GM23338 (cell line): ENCODE results near the gene PPME1.

Experiments
- CREB1 ChIP-seq: fragments of 250-450 bp; sonication (Bioruptor Pico); IDR thresholded peaks from 2 replicates; pipeline ENCODE4 v1.5.0; 2020; ENCODE audit warnings: low read depth, mild to moderate bottlenecking, moderate library complexity
- EZH2 ChIP-seq: fragments of 200-600 bp; sonication (generic); IDR thresholded peaks from one replicate; pipeline ENCODE4 v1.8.0; 2017; ENCODE audit warnings: antibody characterized with exemption, mild to moderate bottlenecking, low read depth; ENCODE audit not compliant: unreplicated experiment
- EZH2phosphoT487 ChIP-seq: fragments of 200-600 bp; sonication (generic); IDR thresholded peaks from one replicate; pipeline ENCODE4 v1.8.1; 2018; ENCODE audit warnings: antibody characterized with exemption; ENCODE audit not compliant: unreplicated experiment
- JUNB ChIP-seq: IDR thresholded peaks from one replicate; pipeline ENCODE4 v1.6.1; 2016; ENCODE audit warnings: antibody characterized with exemption; ENCODE audit not compliant: unreplicated experiment
- POLR2AphosphoS5 ChIP-seq: IDR thresholded peaks from 2 replicates; pipeline ENCODE4 v1.6.1; 2016; ENCODE audit warnings: antibody characterized with exemption, low read depth
- STAT1 ChIP-seq: IDR thresholded peaks from one replicate; pipeline ENCODE4 v1.6.1; 2016; ENCODE audit warnings: antibody characterized with exemption; ENCODE audit not compliant: unreplicated experiment
- ZNF331 ChIP-seq: fragments of 250-450 bp; sonication (Bioruptor Pico); IDR thresholded peaks from 2 replicates; pipeline ENCODE4 v1.5.0; 2020; ENCODE audit warnings: low read depth, mild to moderate bottlenecking, moderate library complexity
- TF ChIP-seq, protein P1 (sequence below): IDR thresholded peaks from one replicate; pipeline ENCODE4 v1.6.1; 2018; ENCODE audit warnings: antibody characterized with exemption; ENCODE audit not compliant: unreplicated experiment
- TF ChIP-seq, protein P2 (sequence below), 2 experiments: fragments of 200-600 bp in 1 of 2; sonication (generic) in 1 of 2; conservative IDR thresholded peaks; 2 replicates each; pipeline versions ENCODE4 v1.5.1 to v1.6.1; 2016 to 2017; ENCODE audit warnings: antibody characterized with exemption in 2 of 2, low read depth in 2 of 2, mild to moderate bottlenecking in 2 of 2, moderate library complexity in 1 of 2
- TF ChIP-seq, protein P3 (sequence below): fragments of 250-450 bp; sonication (Bioruptor Pico); IDR thresholded peaks from 2 replicates; pipeline ENCODE4 v1.5.0; 2020; ENCODE audit warnings: mild to moderate bottlenecking, moderate library complexity

DNA sequence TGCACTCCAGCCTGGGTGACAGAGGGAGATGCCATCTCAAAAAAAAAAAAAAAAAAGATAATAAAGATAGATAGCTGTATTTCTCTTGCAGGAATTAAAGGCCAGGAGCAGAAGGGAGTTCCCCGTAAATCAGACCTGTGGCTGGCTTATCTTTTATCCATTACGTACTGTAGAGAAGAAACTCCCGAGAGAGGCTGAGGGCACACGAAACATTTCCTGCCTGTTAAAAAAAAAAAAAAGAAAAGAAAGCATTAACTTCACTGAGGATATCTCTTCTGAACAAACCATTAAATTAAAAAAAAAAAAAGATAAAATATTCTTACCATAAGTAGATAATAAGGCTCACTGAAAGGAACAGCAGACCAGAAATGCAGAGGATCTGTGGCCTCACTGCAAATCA is 117.8 kb downstream of the PPME1 start:
- TF ChIP-seq, protein P1, sequence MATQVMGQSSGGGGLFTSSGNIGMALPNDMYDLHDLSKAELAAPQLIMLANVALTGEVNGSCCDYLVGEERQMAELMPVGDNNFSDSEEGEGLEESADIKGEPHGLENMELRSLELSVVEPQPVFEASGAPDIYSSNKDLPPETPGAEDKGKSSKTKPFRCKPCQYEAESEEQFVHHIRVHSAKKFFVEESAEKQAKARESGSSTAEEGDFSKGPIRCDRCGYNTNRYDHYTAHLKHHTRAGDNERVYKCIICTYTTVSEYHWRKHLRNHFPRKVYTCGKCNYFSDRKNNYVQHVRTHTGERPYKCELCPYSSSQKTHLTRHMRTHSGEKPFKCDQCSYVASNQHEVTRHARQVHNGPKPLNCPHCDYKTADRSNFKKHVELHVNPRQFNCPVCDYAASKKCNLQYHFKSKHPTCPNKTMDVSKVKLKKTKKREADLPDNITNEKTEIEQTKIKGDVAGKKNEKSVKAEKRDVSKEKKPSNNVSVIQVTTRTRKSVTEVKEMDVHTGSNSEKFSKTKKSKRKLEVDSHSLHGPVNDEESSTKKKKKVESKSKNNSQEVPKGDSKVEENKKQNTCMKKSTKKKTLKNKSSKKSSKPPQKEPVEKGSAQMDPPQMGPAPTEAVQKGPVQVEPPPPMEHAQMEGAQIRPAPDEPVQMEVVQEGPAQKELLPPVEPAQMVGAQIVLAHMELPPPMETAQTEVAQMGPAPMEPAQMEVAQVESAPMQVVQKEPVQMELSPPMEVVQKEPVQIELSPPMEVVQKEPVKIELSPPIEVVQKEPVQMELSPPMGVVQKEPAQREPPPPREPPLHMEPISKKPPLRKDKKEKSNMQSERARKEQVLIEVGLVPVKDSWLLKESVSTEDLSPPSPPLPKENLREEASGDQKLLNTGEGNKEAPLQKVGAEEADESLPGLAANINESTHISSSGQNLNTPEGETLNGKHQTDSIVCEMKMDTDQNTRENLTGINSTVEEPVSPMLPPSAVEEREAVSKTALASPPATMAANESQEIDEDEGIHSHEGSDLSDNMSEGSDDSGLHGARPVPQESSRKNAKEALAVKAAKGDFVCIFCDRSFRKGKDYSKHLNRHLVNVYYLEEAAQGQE, result no peak
- TF ChIP-seq EZH2 (no peak), CREB1 (no peak), EZH2phosphoT487 (no peak), POLR2AphosphoS5 (no peak), JUNB (no peak), STAT1 (no peak), ZNF331 (no peak)
- TF ChIP-seq, protein P2, sequence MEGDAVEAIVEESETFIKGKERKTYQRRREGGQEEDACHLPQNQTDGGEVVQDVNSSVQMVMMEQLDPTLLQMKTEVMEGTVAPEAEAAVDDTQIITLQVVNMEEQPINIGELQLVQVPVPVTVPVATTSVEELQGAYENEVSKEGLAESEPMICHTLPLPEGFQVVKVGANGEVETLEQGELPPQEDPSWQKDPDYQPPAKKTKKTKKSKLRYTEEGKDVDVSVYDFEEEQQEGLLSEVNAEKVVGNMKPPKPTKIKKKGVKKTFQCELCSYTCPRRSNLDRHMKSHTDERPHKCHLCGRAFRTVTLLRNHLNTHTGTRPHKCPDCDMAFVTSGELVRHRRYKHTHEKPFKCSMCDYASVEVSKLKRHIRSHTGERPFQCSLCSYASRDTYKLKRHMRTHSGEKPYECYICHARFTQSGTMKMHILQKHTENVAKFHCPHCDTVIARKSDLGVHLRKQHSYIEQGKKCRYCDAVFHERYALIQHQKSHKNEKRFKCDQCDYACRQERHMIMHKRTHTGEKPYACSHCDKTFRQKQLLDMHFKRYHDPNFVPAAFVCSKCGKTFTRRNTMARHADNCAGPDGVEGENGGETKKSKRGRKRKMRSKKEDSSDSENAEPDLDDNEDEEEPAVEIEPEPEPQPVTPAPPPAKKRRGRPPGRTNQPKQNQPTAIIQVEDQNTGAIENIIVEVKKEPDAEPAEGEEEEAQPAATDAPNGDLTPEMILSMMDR (conservative IDR thresholded peaks at IDR 0.05; ENCODE audit: low read depth in 2 of 2), result no peak
- TF ChIP-seq, protein P3, sequence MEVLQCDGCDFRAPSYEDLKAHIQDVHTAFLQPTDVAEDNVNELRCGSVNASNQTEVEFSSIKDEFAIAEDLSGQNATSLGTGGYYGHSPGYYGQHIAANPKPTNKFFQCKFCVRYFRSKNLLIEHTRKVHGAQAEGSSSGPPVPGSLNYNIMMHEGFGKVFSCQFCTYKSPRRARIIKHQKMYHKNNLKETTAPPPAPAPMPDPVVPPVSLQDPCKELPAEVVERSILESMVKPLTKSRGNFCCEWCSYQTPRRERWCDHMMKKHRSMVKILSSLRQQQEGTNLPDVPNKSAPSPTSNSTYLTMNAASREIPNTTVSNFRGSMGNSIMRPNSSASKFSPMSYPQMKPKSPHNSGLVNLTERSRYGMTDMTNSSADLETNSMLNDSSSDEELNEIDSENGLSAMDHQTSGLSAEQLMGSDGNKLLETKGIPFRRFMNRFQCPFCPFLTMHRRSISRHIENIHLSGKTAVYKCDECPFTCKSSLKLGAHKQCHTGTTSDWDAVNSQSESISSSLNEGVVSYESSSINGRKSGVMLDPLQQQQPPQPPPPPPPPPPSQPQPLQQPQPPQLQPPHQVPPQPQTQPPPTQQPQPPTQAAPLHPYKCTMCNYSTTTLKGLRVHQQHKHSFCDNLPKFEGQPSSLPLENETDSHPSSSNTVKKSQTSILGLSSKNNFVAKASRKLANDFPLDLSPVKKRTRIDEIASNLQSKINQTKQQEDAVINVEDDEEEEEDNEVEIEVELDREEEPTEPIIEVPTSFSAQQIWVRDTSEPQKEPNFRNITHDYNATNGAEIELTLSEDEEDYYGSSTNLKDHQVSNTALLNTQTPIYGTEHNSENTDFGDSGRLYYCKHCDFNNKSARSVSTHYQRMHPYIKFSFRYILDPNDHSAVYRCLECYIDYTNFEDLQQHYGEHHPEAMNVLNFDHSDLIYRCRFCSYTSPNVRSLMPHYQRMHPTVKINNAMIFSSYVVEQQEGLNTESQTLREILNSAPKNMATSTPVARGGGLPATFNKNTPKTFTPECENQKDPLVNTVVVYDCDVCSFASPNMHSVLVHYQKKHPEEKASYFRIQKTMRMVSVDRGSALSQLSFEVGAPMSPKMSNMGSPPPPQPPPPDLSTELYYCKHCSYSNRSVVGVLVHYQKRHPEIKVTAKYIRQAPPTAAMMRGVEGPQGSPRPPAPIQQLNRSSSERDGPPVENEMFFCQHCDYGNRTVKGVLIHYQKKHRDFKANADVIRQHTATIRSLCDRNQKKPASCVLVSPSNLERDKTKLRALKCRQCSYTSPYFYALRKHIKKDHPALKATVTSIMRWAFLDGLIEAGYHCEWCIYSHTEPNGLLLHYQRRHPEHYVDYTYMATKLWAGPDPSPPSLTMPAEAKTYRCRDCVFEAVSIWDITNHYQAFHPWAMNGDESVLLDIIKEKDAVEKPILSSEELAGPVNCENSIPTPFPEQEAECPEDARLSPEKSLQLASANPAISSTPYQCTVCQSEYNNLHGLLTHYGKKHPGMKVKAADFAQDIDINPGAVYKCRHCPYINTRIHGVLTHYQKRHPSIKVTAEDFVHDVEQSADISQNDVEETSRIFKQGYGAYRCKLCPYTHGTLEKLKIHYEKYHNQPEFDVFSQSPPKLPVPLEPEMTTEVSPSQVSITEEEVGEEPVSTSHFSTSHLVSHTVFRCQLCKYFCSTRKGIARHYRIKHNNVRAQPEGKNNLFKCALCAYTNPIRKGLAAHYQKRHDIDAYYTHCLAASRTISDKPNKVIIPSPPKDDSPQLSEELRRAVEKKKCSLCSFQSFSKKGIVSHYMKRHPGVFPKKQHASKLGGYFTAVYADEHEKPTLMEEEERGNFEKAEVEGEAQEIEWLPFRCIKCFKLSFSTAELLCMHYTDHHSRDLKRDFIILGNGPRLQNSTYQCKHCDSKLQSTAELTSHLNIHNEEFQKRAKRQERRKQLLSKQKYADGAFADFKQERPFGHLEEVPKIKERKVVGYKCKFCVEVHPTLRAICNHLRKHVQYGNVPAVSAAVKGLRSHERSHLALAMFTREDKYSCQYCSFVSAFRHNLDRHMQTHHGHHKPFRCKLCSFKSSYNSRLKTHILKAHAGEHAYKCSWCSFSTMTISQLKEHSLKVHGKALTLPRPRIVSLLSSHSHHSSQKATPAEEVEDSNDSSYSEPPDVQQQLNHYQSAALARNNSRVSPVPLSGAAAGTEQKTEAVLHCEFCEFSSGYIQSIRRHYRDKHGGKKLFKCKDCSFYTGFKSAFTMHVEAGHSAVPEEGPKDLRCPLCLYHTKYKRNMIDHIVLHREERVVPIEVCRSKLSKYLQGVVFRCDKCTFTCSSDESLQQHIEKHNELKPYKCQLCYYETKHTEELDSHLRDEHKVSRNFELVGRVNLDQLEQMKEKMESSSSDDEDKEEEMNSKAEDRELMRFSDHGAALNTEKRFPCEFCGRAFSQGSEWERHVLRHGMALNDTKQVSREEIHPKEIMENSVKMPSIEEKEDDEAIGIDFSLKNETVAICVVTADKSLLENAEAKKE (CRISPR knock-in tag), result no peak
